Adipocyte (in vitro differentiated cells): ENCODE data around the gene TMEM35B.
"Not testable (repeated sequence)": the region's sequence is repeated elsewhere in the genome, so short reads cannot be mapped to it uniquely, and the experiment has no call there.

Experiments
- DNase-seq: peaks from one replicate; pipeline ENCODE4 v3.0.0-alpha.2; 2015; ENCODE audit warnings: low read depth
- H3K27me3 ChIP-seq: replicated peaks from 2 replicates; pipeline ENCODE4 v1.7.0; 2013; ENCODE audit warnings: mild to moderate bottlenecking, low read length, moderate library complexity; ENCODE audit not compliant: control insufficient read depth, insufficient read depth
- H3K36me3 ChIP-seq: 2 replicates; pipeline ENCODE4 v1.7.0; 2013; ENCODE audit warnings: low read length, mild to moderate bottlenecking, moderate library complexity; ENCODE audit not compliant: control insufficient read depth, insufficient read depth, severe bottlenecking
- H3K4me1 ChIP-seq: 2 replicates; pipeline ENCODE4 v1.7.0; 2013; ENCODE audit warnings: mild to moderate bottlenecking, low read length, moderate library complexity; ENCODE audit not compliant: control insufficient read depth, insufficient read depth
- H3K4me3 ChIP-seq: 2 replicates; pipeline ENCODE4 v1.7.0; 2013; ENCODE audit warnings: mild to moderate bottlenecking, low read length, moderate library complexity
- H3K9ac ChIP-seq: 2 replicates; pipeline ENCODE4 v1.7.0; 2013; ENCODE audit warnings: mild to moderate bottlenecking, low read length, moderate library complexity
- H3K9me3 ChIP-seq: 2 replicates; pipeline ENCODE4 v1.7.0; 2013; ENCODE audit warnings: mild to moderate bottlenecking, low read length, moderate library complexity; ENCODE audit not compliant: control insufficient read depth

TMEM35B gene

GRCh38 chr1:34947641-34948314 is 37.4 kb downstream of the TMEM35B start:
- H3K9ac ChIP-seq, H3K4me3 ChIP-seq, DNase-seq, H3K27me3 ChIP-seq, H3K4me1 ChIP-seq, H3K36me3 ChIP-seq, H3K9me3 ChIP-seq: not testable (repeated sequence)

DNA sequence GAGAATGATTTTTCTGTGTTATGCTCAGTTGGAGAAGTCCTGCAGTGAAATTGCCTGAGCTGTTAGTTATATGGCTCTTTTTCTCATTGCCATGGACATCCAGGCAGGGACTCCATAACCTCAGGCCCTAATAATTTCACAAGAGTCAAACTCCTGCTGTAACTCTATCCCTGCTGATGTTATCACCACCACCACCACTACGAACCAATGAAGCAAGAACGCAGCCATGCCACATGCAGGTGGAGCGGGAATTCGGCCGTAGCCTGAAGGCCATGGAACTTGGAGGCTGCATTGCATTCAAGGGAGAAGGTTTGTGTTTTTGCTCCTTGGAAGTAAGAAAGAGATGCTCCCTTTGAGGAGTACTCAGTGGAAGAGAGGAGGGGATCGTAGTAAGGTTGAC is 38.9 kb downstream of the TMEM35B start:
- no peak for DNase-seq
- H3K4me3 ChIP-seq: no peak overlapping the region

DNA sequence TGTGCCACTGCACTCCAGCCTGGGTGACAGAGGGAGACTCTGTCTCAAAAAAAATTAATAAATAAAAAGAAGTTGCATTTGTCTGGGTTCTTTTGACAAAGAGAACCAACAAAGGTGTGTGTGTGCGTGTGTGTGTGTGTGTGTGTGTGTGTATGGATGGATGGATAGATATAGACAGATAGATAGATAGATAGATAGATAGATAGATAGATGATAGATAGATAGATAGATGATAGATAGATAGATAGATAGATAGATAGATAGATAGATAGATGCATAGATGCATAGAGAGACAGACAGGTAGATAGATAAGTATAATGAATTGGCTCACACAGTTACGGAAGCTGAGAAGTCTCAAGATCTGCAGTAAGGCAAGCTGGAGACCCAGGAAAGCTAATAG is 43.3 kb downstream of the TMEM35B start:
- not testable (repeated sequence) for H3K36me3 ChIP-seq, H3K9ac ChIP-seq, H3K9me3 ChIP-seq, H3K27me3 ChIP-seq, H3K4me1 ChIP-seq, DNase-seq, H3K4me3 ChIP-seq

More for the DNA sequence above, 38.9 kb downstream of the TMEM35B start:
- Histone ChIP-seq H3K27me3 (peaks cover 6% of the 10 kb centered on the region), H3K9ac (no peak overlapping the region), H3K9me3 (no peaks in the 10 kb centered on the region), H3K4me1 (no peaks in the 10 kb centered on the region), H3K36me3 (no peaks in the 10 kb centered on the region)
